Fibroblast of the aortic adventitia (primary cell): Measurements from ENCODE around the gene ANKEF1. TPM values are rescaled to one million over a fixed set of nuclear protein-coding genes. Genes with fewer than 3 reads are reported as not detected.

Source experiments
- DNase-seq: peaks from one replicate; pipeline ENCODE4 v3.0.0-alpha.2; 2010; ENCODE audit warnings: low read depth
- H3K4me3 ChIP-seq: 2 replicates; pipeline ENCODE4 v1.5.1; 2011; ENCODE audit warnings: low read depth, mild to moderate bottlenecking, control low read depth, low read length, moderate library complexity
- CTCF ChIP-seq: IDR thresholded peaks from 2 replicates; pipeline ENCODE4 v1.5.1; 2011; ENCODE audit warnings: mild to moderate bottlenecking, low read length, control low read depth, inconsistent platforms; ENCODE audit not compliant: insufficient read depth
- total RNA-seq: library from RNA; depleted of rRNA; stranded (reverse); fragments of >200 nt; gene quantifications from 2 replicates; pipeline ENCODE4 v1.2.3, GENCODE V29; 2012; ENCODE audit warnings: low replicate concordance

Gene ANKEF1
- total RNA-seq, 1 donor, result 1.8 TPM

GRCh38 chr20:10051185-10051584, 16.4 kb downstream of the ANKEF1 start:
- H3K4me3 ChIP-seq, result no peak overlapping the region
- no peak for TF ChIP-seq CTCF
- no peak for DNase-seq

GRCh38 chr20:10059006-10059405, 24.2 kb downstream of the ANKEF1 start:
- DNase-seq, result no peak
- no peak overlapping the region for H3K4me3 ChIP-seq
- TF ChIP-seq CTCF, result no peak

GRCh38 chr20:10060226-10060625, 25.4 kb downstream of the ANKEF1 start:
- DNase-seq, result no peak
- no peak overlapping the region for H3K4me3 ChIP-seq
- TF ChIP-seq CTCF, result no peak

GRCh38 chr20:10061641-10062040, 26.9 kb downstream of the ANKEF1 start:
- no peak for TF ChIP-seq CTCF
- DNase-seq, result no peak
- H3K4me3 ChIP-seq, result no peak overlapping the region

GRCh38 chr20:10063482-10063881, 28.7 kb downstream of the ANKEF1 start:
- no peak overlapping the region for H3K4me3 ChIP-seq
- no peak for DNase-seq
- TF ChIP-seq CTCF, result no peak

GRCh38 chr20:10064611-10065010, 29.8 kb downstream of the ANKEF1 start:
- DNase-seq, result no peak
- no peak for TF ChIP-seq CTCF
- no peak overlapping the region for H3K4me3 ChIP-seq

GRCh38 chr20:10065154-10065833, 30.5 kb downstream of the ANKEF1 start:
- no peak overlapping the region for H3K4me3 ChIP-seq
- TF ChIP-seq CTCF, result no peak
- DNase-seq, result peak; percentile 7
